Keratinocyte (primary cell): Measurements from ENCODE around the gene MAP1LC3C. TPM values are rescaled to one million over a fixed set of nuclear protein-coding genes. Genes with fewer than 3 reads are reported as not detected.

Experiments used
- DNase-seq: peaks from one replicate; pipeline ENCODE4 v3.0.0-alpha.2; 2011; ENCODE audit warnings: low read depth, missing footprints, low spot score
- FAIRE-seq: peaks from 2 replicates; lab custom pipeline; 2011; peaks lifted over from hg19 to GRCh38; lab: Jason Lieb, UNC
- H2AFZ ChIP-seq: 2 replicates; pipeline ENCODE4 v1.6.0; 2012; ENCODE audit warnings: low read length, control low read depth, inconsistent platforms; ENCODE audit not compliant: control insufficient read depth
- H3K27ac ChIP-seq: 2 replicates; pipeline ENCODE4 v1.5.1; 2011; ENCODE audit warnings: low read length; ENCODE audit not compliant: control insufficient read depth, insufficient read depth
- H3K27me3 ChIP-seq: 3 replicates; pipeline ENCODE4 v1.6.0; 2011; ENCODE audit warnings: low read length; ENCODE audit not compliant: control insufficient read depth, insufficient read depth; ENCODE audit errors: extremely low read depth
- H3K36me3 ChIP-seq, 2 experiments: 2 replicates in 1 of 2; 3 replicates in 1 of 2; pipeline ENCODE4 v1.5.1; 2011; ENCODE audit warnings: low read length in 2 of 2, mild to moderate bottlenecking in 1 of 2; ENCODE audit not compliant: control insufficient read depth in 2 of 2, insufficient read depth in 2 of 2; ENCODE audit errors: extremely low read depth in 1 of 2
- H3K4me1 ChIP-seq: 3 replicates; pipeline ENCODE4 v1.5.1; 2011; ENCODE audit warnings: low read length; ENCODE audit not compliant: control insufficient read depth, insufficient read depth; ENCODE audit errors: extremely low read depth
- H3K4me2 ChIP-seq: 3 replicates; pipeline ENCODE4 v1.6.0; 2011; ENCODE audit warnings: low read depth, low read length; ENCODE audit not compliant: control insufficient read depth, insufficient read depth; ENCODE audit errors: extremely low read depth
- H3K4me3 ChIP-seq, 3 experiments: fragments of 200-600 bp in 1 of 3; sonication (generic) in 1 of 3; 2 replicates in 2 of 3; 3 replicates in 1 of 3; pipeline ENCODE4 v1.5.1; 2011 to 2016; ENCODE audit warnings: low read length in 3 of 3, mild to moderate bottlenecking in 3 of 3, control low read depth in 2 of 3, inconsistent platforms in 1 of 3, low read depth in 1 of 3, mixed read lengths in 1 of 3, mixed run types in 1 of 3, moderate library complexity in 1 of 3; ENCODE audit not compliant: control insufficient read depth in 2 of 3, insufficient read depth in 2 of 3; ENCODE audit errors: extremely low read depth in 1 of 3
- H3K79me2 ChIP-seq: 2 replicates; pipeline ENCODE4 v1.6.0; 2012; ENCODE audit warnings: low read length; ENCODE audit not compliant: control insufficient read depth, insufficient read depth
- H3K9ac ChIP-seq: 3 replicates; pipeline ENCODE4 v1.6.0; 2011; ENCODE audit warnings: low read length; ENCODE audit not compliant: control insufficient read depth, insufficient read depth; ENCODE audit errors: extremely low read depth
- H3K9me1 ChIP-seq: 3 replicates; pipeline ENCODE4 v1.6.0; 2011; ENCODE audit warnings: low read length; ENCODE audit not compliant: control insufficient read depth, insufficient read depth; ENCODE audit errors: extremely low read depth
- H3K9me3 ChIP-seq: 2 replicates; pipeline ENCODE4 v1.5.1; 2012; ENCODE audit warnings: low read depth, low read length; ENCODE audit not compliant: control insufficient read depth
- H4K20me1 ChIP-seq: 3 replicates; pipeline ENCODE4 v1.6.0; 2011; ENCODE audit warnings: low read length; ENCODE audit not compliant: control insufficient read depth, insufficient read depth; ENCODE audit errors: extremely low read depth
- CTCF ChIP-seq, 3 experiments: IDR thresholded peaks in 1 of 3; conservative IDR thresholded peaks in 1 of 3; optimal IDR thresholded peaks in 1 of 3; 2 replicates in 2 of 3; 3 replicates in 1 of 3; pipeline versions ENCODE3 to v1.5.1; 2011; ENCODE audit warnings: low read length in 3 of 3, mild to moderate bottlenecking in 3 of 3, moderate library complexity in 2 of 3, control low read depth in 1 of 3, inconsistent platforms in 1 of 3; ENCODE audit not compliant: insufficient read depth in 2 of 3; ENCODE audit errors: extremely low read depth in 1 of 3
- EZH2 ChIP-seq: IDR thresholded peaks from one replicate; pipeline ENCODE4 v1.6.1; 2012; ENCODE audit warnings: inconsistent platforms, mild to moderate bottlenecking, low read length, moderate library complexity
- dilution Hi-C: fragments of 300-500 bp; cut with MboI; formaldehyde crosslinking; loops from one replicate; pipeline ENCODE4 v1.7.0; 2020; ENCODE audit warnings: low sequenced_read_pairs; ENCODE audit not compliant: extremely low pct_ligation_motif_present
- polyA plus RNA-seq, 5 experiments: library from polyadenylated mRNA; depleted of rRNA in 3 of 5; stranded (reverse) in 3 of 5; stranded (forward) in 1 of 5; unstranded in 1 of 5; fragments of >200 nt; gene quantifications; 1 replicate in 1 of 5; 2 replicates in 3 of 5; 3 replicates in 1 of 5; pipeline versions ENCODE4 v1.2.1 to v1.2.3, GENCODE V29; 2011 to 2012; ENCODE audit warnings: missing spikeins in 2 of 5, low read depth in 1 of 5, low replicate concordance in 1 of 5

The MAP1LC3C gene
- polyA plus RNA-seq, 1 donor (not counting 4 experiments of a cell fraction or from before 2014, with no cell fraction given), result not detected

GRCh38 chr1:242011894-242012660, 13.2 kb upstream of the MAP1LC3C start:
- Histone ChIP-seq H4K20me1 (no peaks in the 10 kb centered on the region), H3K27ac (no peak overlapping the region), H3K4me3 (no peak overlapping the region), H3K36me3 (no peaks in the 10 kb centered on the region), H3K4me1 (no peaks in the 10 kb centered on the region), H3K27me3 (no peaks in the 10 kb centered on the region), H3K79me2 (no peaks in the 10 kb centered on the region), H3K9me1 (no peaks in the 10 kb centered on the region), H3K4me2 (no peak overlapping the region), H3K9me3 (no peaks in the 10 kb centered on the region), H2AFZ (no peak overlapping the region), H3K9ac (no peak overlapping the region)
- DNase-seq (no peak), FAIRE-seq (no peak)
- dilution Hi-C loops, result no loop called here
- TF ChIP-seq CTCF (optimal IDR thresholded peaks at IDR 0.05 in 1 of 3, IDR thresholded peaks at IDR 0.05 in 1 of 3, conservative IDR thresholded peaks at IDR 0.05 in 1 of 3; ENCODE audit: extremely low read depth in 1 of 3, insufficient read depth in 2 of 3, low read length in 3 of 3) (no peak), EZH2 (no peak)

GRCh38 chr1:242008826-242009495, 10.1 kb upstream of the MAP1LC3C start:
- FAIRE-seq, result no peak
- Histone ChIP-seq H3K4me1 (no peaks in the 10 kb centered on the region), H3K79me2 (no peaks in the 10 kb centered on the region), H3K27me3 (no peaks in the 10 kb centered on the region), H3K36me3 (no peaks in the 10 kb centered on the region), H3K4me2 (no peak overlapping the region), H3K9me1 (no peaks in the 10 kb centered on the region), H3K4me3 (no peak overlapping the region), H4K20me1 (no peaks in the 10 kb centered on the region), H3K9ac (no peak overlapping the region), H3K27ac (no peak overlapping the region), H2AFZ (no peak overlapping the region), H3K9me3 (no peaks in the 10 kb centered on the region)
- dilution Hi-C loops, result no loop called here
- no peak for DNase-seq
- TF ChIP-seq CTCF (optimal IDR thresholded peaks at IDR 0.05 in 1 of 3, IDR thresholded peaks at IDR 0.05 in 1 of 3, conservative IDR thresholded peaks at IDR 0.05 in 1 of 3; ENCODE audit: extremely low read depth in 1 of 3, insufficient read depth in 2 of 3, low read length in 3 of 3) (no peak), EZH2 (no peak)
